ENCODE data around the gene SPEM1. TPM values are rescaled to one million over a fixed set of nuclear protein-coding genes. Genes with fewer than 3 reads are reported as not detected.

The SPEM1 gene
- total RNA-seq, 2 donors from 2014 or later = 3.6 TPM; not detected in 1

DNA sequence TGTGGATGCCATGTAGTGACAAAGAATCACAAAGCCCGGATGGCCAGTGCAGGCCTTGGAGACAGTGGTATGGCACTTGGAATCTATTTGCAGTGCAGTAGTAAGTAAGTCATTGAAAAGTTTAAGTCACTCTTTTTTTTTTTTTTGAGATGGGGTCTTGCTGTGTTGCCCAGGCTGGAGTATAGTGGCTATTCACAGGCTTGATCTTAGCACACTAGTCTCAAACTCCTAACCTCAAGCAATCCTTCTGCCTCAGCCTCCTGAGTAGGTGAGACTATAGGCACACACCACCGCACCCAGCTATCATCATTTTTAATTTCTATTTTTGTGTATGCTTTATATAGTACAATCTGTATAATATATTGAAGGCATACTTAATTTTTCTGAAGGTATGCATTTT, 21.5 kb upstream of the SPEM1 start:
- no peak overlapping the region for H3K4me3 ChIP-seq
- no peaks in the 10 kb centered on the region for H3K9me3 ChIP-seq
- H3K36me3 ChIP-seq = no peaks in the 10 kb centered on the region
- H3K4me1 ChIP-seq (replicated peaks) = no peaks in the 10 kb centered on the region
- WGBS = 82% methylated on average over 2 of the region's 2 CpGs
- no peaks in the 10 kb centered on the region for H3K27me3 ChIP-seq (replicated peaks; ENCODE audit: insufficient read depth)
- H3K27ac ChIP-seq = no peak overlapping the region
- no peak for DNase-seq (ENCODE audit: low spot score)
- TF ChIP-seq POLR2AphosphoS5 (IDR thresholded peaks at IDR 0.05) (no peak), POLR2A (IDR thresholded peaks at IDR 0.05) (no peak)
- TF ChIP-seq, protein P1, sequence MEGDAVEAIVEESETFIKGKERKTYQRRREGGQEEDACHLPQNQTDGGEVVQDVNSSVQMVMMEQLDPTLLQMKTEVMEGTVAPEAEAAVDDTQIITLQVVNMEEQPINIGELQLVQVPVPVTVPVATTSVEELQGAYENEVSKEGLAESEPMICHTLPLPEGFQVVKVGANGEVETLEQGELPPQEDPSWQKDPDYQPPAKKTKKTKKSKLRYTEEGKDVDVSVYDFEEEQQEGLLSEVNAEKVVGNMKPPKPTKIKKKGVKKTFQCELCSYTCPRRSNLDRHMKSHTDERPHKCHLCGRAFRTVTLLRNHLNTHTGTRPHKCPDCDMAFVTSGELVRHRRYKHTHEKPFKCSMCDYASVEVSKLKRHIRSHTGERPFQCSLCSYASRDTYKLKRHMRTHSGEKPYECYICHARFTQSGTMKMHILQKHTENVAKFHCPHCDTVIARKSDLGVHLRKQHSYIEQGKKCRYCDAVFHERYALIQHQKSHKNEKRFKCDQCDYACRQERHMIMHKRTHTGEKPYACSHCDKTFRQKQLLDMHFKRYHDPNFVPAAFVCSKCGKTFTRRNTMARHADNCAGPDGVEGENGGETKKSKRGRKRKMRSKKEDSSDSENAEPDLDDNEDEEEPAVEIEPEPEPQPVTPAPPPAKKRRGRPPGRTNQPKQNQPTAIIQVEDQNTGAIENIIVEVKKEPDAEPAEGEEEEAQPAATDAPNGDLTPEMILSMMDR (IDR thresholded peaks at IDR 0.05) = no peak
- intact Hi-C loops (cut with DNase I) = no loop called here

DNA sequence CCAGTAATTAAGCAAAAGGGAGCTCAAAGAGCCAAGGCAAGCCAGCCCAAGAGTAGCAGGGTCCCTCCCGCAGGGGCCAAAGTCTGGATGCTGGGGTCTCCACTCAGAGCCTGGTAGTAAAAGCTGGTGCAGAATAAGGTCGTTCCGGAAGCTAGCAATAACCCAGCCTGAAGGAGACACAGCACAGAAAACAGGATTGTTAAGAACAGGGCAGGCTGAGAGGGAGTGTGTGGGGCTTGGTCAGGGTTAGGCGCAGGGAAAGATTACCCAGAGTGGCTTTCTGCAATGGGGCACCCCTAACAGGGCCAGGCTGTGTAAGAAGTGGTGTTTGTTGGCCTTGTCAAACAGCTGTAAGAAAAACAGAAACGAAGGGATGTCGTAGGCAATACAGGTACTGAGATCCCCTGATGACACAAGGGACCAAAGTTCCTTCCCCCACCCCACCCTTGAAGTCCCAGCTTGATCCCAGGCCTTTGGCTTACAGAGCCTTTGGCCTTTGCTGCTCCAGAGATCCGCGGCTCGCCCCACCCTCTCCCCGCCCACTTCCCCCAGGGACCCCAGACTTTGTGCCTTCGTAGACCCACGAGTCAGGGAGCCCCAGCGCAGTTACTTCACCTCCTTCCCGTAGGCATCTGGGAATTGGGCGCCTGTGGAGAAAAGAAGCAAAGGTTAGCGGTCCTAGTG, 16.9 kb upstream of the SPEM1 start:
- TF ChIP-seq, protein P1 (IDR thresholded peaks at IDR 0.05) = no peak
- TF ChIP-seq POLR2A (IDR thresholded peaks at IDR 0.05) (no peak), POLR2AphosphoS5 (IDR thresholded peaks at IDR 0.05) (no peak)
- DNase-seq (ENCODE audit: low spot score) = no peak
- intact Hi-C loops (cut with DNase I) = loop anchor here (5.0 kb wide), 1 partner anchor 74 kb away; the partner anchor contains the start of gene ZBTB4
- Histone ChIP-seq H3K4me3 (peak overlapping the region; percentile 70 to 80), H3K36me3 (no peaks in the 10 kb centered on the region), H3K9me3 (no peaks in the 10 kb centered on the region), H3K4me1 (replicated peaks) (no peaks in the 10 kb centered on the region), H3K27me3 (replicated peaks; ENCODE audit: insufficient read depth) (no peaks in the 10 kb centered on the region), H3K27ac (peak overlapping the region; percentile 83 to 86)
- 8% methylated on average over 16 of the region's 16 CpGs for WGBS

DNA sequence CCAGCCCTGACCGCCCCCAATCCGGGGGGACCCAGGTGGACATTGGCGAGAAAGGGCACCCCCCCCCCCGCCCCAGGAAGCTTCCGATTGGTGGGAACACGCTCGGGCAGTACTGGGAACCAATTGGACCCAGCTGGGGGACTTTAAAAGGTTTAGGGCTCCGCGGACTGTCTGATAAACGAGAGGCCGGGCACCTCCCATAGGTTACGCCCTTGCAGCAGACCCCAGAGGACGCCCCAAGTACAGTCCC, 16.5 kb upstream of the SPEM1 start:
- Histone ChIP-seq H3K36me3 (no peaks in the 10 kb centered on the region), H3K9me3 (no peaks in the 10 kb centered on the region), H3K27me3 (replicated peaks; ENCODE audit: insufficient read depth) (no peaks in the 10 kb centered on the region), H3K4me3 (peak overlapping the region; percentile 70 to 80), H3K27ac (peak overlapping the region; percentile 83 to 86), H3K4me1 (replicated peaks) (no peaks in the 10 kb centered on the region)
- intact Hi-C loops (cut with DNase I) = loop anchor here (5.0 kb wide), 1 partner anchor 74 kb away; the partner anchor contains the start of gene ZBTB4
- TF ChIP-seq POLR2A (IDR thresholded peaks at IDR 0.05) (no peak), POLR2AphosphoS5 (IDR thresholded peaks at IDR 0.05) (no peak)
- TF ChIP-seq, protein P1 (IDR thresholded peaks at IDR 0.05) = no peak
- no peak for DNase-seq (ENCODE audit: low spot score)
- 0% methylated on average over 13 of the region's 13 CpGs for WGBS

DNA sequence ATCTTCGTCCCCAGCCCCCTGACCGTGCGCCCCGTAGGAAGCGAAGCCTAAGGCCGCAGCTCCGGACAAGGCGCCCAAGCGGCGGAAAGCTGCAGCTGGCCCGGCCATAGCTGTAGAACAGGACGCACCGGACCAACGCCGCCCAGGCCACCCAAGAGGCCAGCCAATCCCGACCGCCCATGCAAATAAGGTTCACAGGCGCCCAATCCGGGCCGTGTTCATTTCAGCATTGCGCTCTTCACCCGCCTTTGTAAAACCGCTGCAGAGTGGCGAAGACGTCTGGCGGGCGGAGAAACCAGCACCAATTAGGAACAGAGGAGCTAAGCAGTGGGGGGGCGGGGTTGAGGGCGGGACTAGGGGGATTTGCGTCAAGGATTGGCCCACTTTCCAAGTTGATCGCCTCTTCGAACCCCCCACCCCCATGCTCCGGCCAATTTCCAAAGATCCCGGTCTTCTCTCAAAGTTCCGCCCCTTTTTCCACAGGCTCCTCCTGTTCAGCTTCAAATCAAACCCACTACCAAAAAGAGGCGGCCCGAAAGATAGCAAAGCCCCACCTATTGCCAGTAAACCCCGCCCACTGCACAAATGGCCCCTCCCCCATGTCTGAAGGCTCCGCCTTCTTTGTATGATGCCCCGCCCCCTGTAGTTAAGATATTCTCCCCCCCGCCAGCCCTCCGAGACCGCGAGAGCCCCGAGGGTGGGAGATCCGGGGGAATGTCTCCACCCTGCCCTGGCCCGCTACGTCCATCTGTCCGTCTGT, 16.0 kb upstream of the SPEM1 start, which contains the start of gene TMEM256:
Gene TMEM256 (minus strand): TSS at position 121 of the 760 bp plus-strand sequence. CDS start 13 bp downstream, at position 108.
- peak; percentile 99 for DNase-seq (ENCODE audit: low spot score)
- WGBS = under 1% methylated on average over 49 of the region's 49 CpGs
- Histone ChIP-seq H3K27me3 (replicated peaks; ENCODE audit: insufficient read depth) (no peaks in the 10 kb centered on the region), H3K9me3 (no peaks in the 10 kb centered on the region), H3K4me3 (peak within 1 kb of the TSS; percentile 70 to 80), H3K27ac (peak within 1 kb of the TSS; percentile 83 to 86), H3K36me3 (no peaks in the 10 kb centered on the region), H3K4me1 (replicated peaks) (no peaks in the 10 kb centered on the region)
- intact Hi-C loops (cut with DNase I) = loop anchor here (5.0 kb wide), 1 partner anchor 73 kb away; the partner anchor contains the start of gene ZBTB4
- peak; percentile 98 for TF ChIP-seq POLR2AphosphoS5 (IDR thresholded peaks at IDR 0.05)
- peak; percentile 99 for TF ChIP-seq POLR2A (IDR thresholded peaks at IDR 0.05)
- TF ChIP-seq, protein P1 (IDR thresholded peaks at IDR 0.05) = peak in 2 of 4 experiments; percentile 31 to 45

All from prostate gland (tissue), 2 donors.